Activated CD8-positive, alpha-beta memory T cell treated with anti-CD3 and anti-CD28 coated beads, Interleukin-2, amount 10 ng/mL, durations not matched to agents 7 days and 5 days (primary cell): ENCODE data around the gene POC5. TPM values are rescaled to one million over a fixed set of nuclear protein-coding genes. Genes with fewer than 3 reads are reported as not detected.

Experiments
- ATAC-seq: fragments of 150-1000 bp; cut with Tn5 transposase; one replicate; pipeline ENCODE4 v1.10.0; 2021; ENCODE audit warnings: moderate library complexity
- CTCF ChIA-PET: fragments of 350-600 bp; sonication (Branson Sonifier 250); formaldehyde crosslinking; loops from one replicate; lab custom pipeline; 2021; ENCODE audit warnings: antibody characterized with exemption; lab: Charles Lee
- DNase-seq: peaks from one replicate; pipeline ENCODE4 v3.0.0-alpha.2; 2020
- H3K27ac Mint-ChIP-seq: one replicate; pipeline ENCODE4 v1.8.0; 2021; ENCODE audit warnings: mild to moderate bottlenecking, mixed read lengths
- H3K27me3 Mint-ChIP-seq: one replicate; pipeline ENCODE4 v1.8.0; 2021; ENCODE audit warnings: mixed read lengths
- H3K36me3 Mint-ChIP-seq: one replicate; pipeline ENCODE4 v1.8.0; 2021; ENCODE audit warnings: mild to moderate bottlenecking, mixed read lengths
- H3K4me1 Mint-ChIP-seq: one replicate; pipeline ENCODE4 v1.8.0; 2021; ENCODE audit warnings: mixed read lengths
- H3K4me3 Mint-ChIP-seq: one replicate; pipeline ENCODE4 v1.8.0; 2021; ENCODE audit warnings: mild to moderate bottlenecking, moderate library complexity, mixed read lengths
- H3K9me3 Mint-ChIP-seq: one replicate; pipeline ENCODE4 v1.8.0; 2022; ENCODE audit warnings: low read depth, mixed read lengths
- total RNA-seq, 2 experiments: library from RNA; stranded (reverse); gene quantifications; one replicate each; pipeline ENCODE4 v1.2.3, GENCODE V29; 2021

Gene POC5
- total RNA-seq, 2 experiments from 2014 or later = 19.0 to 21.6 TPM

GRCh38 chr5:75639535-75640311 is 77.5 kb downstream of the POC5 start:
- Mint-ChIP-seq H3K4me1 (no peaks in the 10 kb centered on the region), H3K36me3 (peaks cover 3% of the 10 kb centered on the region), H3K27me3 (no peaks in the 10 kb centered on the region), H3K9me3 (no peaks in the 10 kb centered on the region), H3K27ac (no peak overlapping the region), H3K4me3 (no peak overlapping the region)
- no peak for ATAC-seq
- CTCF ChIA-PET = no interaction called here
- no peak for DNase-seq

- DNase-seq = no peak
- CTCF ChIA-PET = no interaction called here
- H3K4me3 Mint-ChIP-seq = no peak overlapping the region
Measured at GRCh38 chr5:75637949-75638348, 79.3 kb downstream of the POC5 start.

GRCh38 chr5:75632321-75632720 is 84.9 kb downstream of the POC5 start:
- CTCF ChIA-PET = no interaction called here
- peaks cover under 1% of the 10 kb centered on the region for H3K4me1 Mint-ChIP-seq
- H3K27me3 Mint-ChIP-seq = no peaks in the 10 kb centered on the region
- DNase-seq (no peak), ATAC-seq (no peak)
- H3K27ac Mint-ChIP-seq = no peak overlapping the region
- H3K9me3 Mint-ChIP-seq = no peaks in the 10 kb centered on the region
- H3K36me3 Mint-ChIP-seq = peaks cover 4% of the 10 kb centered on the region
- H3K4me3 Mint-ChIP-seq = no peak overlapping the region

More at GRCh38 chr5:75637949-75638348, 79.3 kb downstream of the POC5 start:
- no peaks in the 10 kb centered on the region for H3K27me3 Mint-ChIP-seq
- no peak overlapping the region for H3K27ac Mint-ChIP-seq
- H3K36me3 Mint-ChIP-seq = peaks cover 4% of the 10 kb centered on the region
- no peaks in the 10 kb centered on the region for H3K4me1 Mint-ChIP-seq
- H3K9me3 Mint-ChIP-seq = no peaks in the 10 kb centered on the region
- ATAC-seq = no peak

- Mint-ChIP-seq H3K27me3 (no peaks in the 10 kb centered on the region), H3K9me3 (no peaks in the 10 kb centered on the region), H3K27ac (no peak overlapping the region), H3K4me3 (no peak overlapping the region), H3K4me1 (peaks cover 6% of the 10 kb centered on the region), H3K36me3 (peaks cover 4% of the 10 kb centered on the region)
- CTCF ChIA-PET = no interaction called here
- ATAC-seq (no peak), DNase-seq (no peak)
Measured at GRCh38 chr5:75630875-75631274, 86.4 kb downstream of the POC5 start.

- no peaks in the 10 kb centered on the region for H3K27me3 Mint-ChIP-seq
- peaks cover 1% of the 10 kb centered on the region for H3K36me3 Mint-ChIP-seq
- no peak overlapping the region for H3K4me3 Mint-ChIP-seq
- ATAC-seq = no peak
- H3K9me3 Mint-ChIP-seq = no peaks in the 10 kb centered on the region
- H3K27ac Mint-ChIP-seq = no peak overlapping the region
- H3K4me1 Mint-ChIP-seq = peaks cover 6% of the 10 kb centered on the region
- CTCF ChIA-PET = no interaction called here
- DNase-seq = no peak
Measured at GRCh38 chr5:75627801-75628200, 89.4 kb downstream of the POC5 start.

- Mint-ChIP-seq H3K4me1 (peaks cover 6% of the 10 kb centered on the region), H3K27me3 (no peaks in the 10 kb centered on the region), H3K9me3 (no peaks in the 10 kb centered on the region), H3K27ac (no peak overlapping the region), H3K4me3 (no peak overlapping the region), H3K36me3 (no peaks in the 10 kb centered on the region)
- CTCF ChIA-PET = no interaction called here
- ATAC-seq (no peak), DNase-seq (no peak)
Measured at GRCh38 chr5:75626959-75627358, 90.3 kb downstream of the POC5 start.

Other genes with a start within 250 kb of the POC5 start
- 10 to 100 TPM; 27.4 to 28.4 TPM for gene CERT1, start 205.8 kb downstream of the POC5 start, total RNA-seq
- 10 to 100 TPM; 30.4 to 32.4 TPM for gene POLK, start 205.5 kb downstream of the POC5 start, total RNA-seq
- not detected for gene ANKDD1B, start 106.0 kb downstream of the POC5 start, total RNA-seq